HG03103 (cell line): Measurements from ENCODE around the gene GLP1R.
A peak's percentile ranks its signal among the peaks of the same experiment; 100 is the strongest.
"Not testable (repeated sequence)": the region's sequence is repeated elsewhere in the genome, so short reads cannot be mapped to it uniquely, and the experiment has no call there.

Source experiments
- ATAC-seq: cut with Tn5 transposase; IDR thresholded peaks from one replicate; pipeline ENCODE4 v1.9.1; 2021; ENCODE audit warnings: low read depth; ENCODE audit not compliant: unreplicated experiment

GLP1R gene

GRCh38 chr6:39114704-39115599 is 66.4 kb downstream of the GLP1R start, which contains the start of gene SAYSD1:
SAYSD1 (minus strand) TSS chr6:39115186; CDS start chr6:39115089, 97 bp downstream.
- peak; percentile 82 for ATAC-seq

DNA sequence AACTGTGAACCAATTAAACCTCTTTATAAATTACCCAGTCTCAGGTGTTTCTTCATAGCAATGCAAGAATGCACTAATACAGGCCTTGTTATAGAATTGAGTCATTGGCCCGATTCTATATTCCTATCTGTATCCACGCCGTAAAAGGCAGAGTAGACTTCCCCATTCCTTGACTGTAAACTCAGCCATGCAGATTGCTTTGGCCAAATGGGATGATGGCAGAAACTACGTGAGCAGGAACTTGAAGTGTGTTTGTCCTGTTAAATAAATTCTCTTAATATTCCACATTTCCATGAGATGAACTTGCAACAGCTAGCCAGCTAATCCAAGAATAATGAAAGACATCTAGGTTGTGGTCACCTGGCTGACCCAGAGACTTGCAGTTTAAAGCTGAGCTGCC is 70.3 kb downstream of the GLP1R start:
- no peak for ATAC-seq

GRCh38 chr6:39124114-39124513 is 75.5 kb downstream of the GLP1R start:
- no peak for ATAC-seq

DNA sequence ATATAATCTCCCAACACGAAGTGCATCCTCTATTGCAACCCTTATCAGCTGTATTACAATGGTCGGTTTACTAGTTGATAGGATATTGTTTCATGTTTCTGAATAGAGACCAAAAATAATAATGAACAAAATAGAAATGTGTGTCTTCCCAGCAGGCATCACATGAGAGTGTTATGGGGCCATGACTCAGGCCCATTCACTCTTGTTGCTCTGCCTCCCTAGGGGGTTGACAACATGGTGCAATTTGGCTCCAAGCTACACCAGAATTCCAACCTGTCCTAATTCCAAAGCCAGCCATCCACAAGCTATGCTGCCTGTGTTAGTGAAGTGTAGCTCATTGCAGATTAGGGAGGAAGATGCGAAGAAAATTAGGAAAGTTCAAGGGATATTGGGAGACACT is 79.5 kb downstream of the GLP1R start:
- ATAC-seq: no peak

DNA sequence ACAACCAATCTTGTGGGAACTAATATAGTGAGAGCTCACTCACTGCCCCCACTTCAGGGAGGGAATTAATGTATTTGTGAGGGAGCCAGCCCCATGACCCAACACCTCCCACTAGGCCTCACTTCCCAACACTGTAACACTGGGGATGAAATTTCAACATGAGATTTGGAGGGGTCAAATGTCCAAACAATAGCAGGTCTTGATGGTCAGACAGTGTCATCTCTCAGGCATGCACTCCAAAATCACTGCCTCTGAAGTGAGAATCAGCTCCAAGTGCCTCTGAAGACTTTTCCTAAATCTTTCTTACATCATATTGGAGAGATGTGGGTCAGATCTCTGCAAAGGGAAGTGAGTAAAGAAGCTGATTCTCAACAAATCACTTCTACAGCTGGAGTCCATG is 80.3 kb downstream of the GLP1R start:
- ATAC-seq: no peak

- no peak for ATAC-seq
Measured at GRCh38 chr6:39130691-39131090, 82.1 kb downstream of the GLP1R start.

- ATAC-seq: not testable (repeated sequence)
Measured at GRCh38 chr6:39134761-39135160, 86.2 kb downstream of the GLP1R start.

DNA sequence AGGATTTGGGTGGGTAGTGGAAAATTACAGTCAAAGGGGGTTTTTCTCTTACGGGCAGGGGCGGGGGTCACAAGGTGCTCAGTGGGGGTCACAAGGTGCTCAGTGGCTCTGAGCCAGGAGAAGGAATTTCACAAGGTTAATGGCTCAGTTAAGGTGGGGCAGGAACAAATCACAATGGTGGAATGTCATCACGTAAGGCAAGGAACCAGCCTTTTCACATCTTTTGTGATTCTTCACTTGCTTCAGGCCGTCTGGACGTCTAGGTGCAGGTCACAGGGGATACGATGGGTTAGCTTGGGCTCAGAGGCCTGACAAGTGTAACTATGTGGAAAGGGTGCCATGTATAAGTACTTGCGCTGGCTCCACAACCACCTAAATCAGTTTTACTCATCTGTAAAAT is 87.6 kb downstream of the GLP1R start:
- not testable (repeated sequence) for ATAC-seq

DNA sequence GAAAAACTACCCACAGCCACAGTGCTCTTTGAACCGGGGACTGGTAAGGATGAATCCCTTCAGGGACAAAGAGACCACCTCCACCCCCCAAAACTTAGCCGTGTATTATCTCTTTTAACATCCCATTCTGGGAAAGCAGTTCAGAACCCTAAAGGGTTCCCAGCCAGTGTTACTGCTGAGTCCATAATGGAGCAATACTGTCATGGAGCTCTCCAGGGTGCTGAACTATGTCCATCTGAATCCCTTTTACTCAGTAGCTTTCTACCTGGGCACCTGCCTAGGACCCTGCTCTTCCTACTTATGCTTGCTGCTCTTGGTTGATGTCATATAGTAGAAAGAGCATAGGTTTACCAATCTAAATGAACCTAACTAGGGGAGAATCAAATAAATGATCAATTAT is 88.7 kb downstream of the GLP1R start:
- ATAC-seq: no peak
